HS-5 (cell line): ENCODE measurements around the gene UBR3.
"Not testable (repeated sequence)": the region's sequence is repeated elsewhere in the genome, so short reads cannot be mapped to it uniquely, and the experiment has no call there.

ENCODE experiments used
- DNase-seq: peaks from one replicate; pipeline ENCODE4 v3.0.0-alpha.2; 2012; ENCODE audit warnings: low read depth

UBR3 gene

GRCh38 chr2:169822785-169823392, 4.4 kb upstream of the UBR3 start:
- no peak for DNase-seq

GRCh38 chr2:169823996-169824372, 3.3 kb upstream of the UBR3 start:
- no peak for DNase-seq

- DNase-seq = peak; percentile 45
Observed at GRCh38 chr2:169824373-169825333, 2.6 kb upstream of the UBR3 start, which contains the start of gene METTL5. Gene METTL5 (minus strand): TSS chr2:169824905. CDS start chr2:169824597, 308 bp downstream.

- no peak for DNase-seq
Observed at GRCh38 chr2:169828141-169828811, 1.0 kb downstream of the UBR3 start.

GRCh38 chr2:169834401-169834800, 7.1 kb downstream of the UBR3 start:
- DNase-seq = no peak

GRCh38 chr2:169838743-169839489, 11.7 kb downstream of the UBR3 start:
- DNase-seq = no peak

- DNase-seq = no peak
Observed at GRCh38 chr2:169839954-169840746, 12.9 kb downstream of the UBR3 start.

- DNase-seq = no peak
Observed at GRCh38 chr2:169840747-169841142, 13.5 kb downstream of the UBR3 start.

- not testable (repeated sequence) for DNase-seq
Observed at GRCh38 chr2:169841625-169842024, 14.4 kb downstream of the UBR3 start.

GRCh38 chr2:169845016-169845415, 17.8 kb downstream of the UBR3 start:
- no peak for DNase-seq

- not testable (repeated sequence) for DNase-seq
Observed at GRCh38 chr2:169848959-169849693, 21.9 kb downstream of the UBR3 start.

- no peak for DNase-seq
Observed at GRCh38 chr2:169849710-169850109, 22.5 kb downstream of the UBR3 start.

- no peak for DNase-seq
Observed at GRCh38 chr2:169853041-169853668, 25.9 kb downstream of the UBR3 start.

- not testable (repeated sequence) for DNase-seq
Observed at GRCh38 chr2:169855281-169856258, 28.3 kb downstream of the UBR3 start.

GRCh38 chr2:169859423-169859822, 32.2 kb downstream of the UBR3 start:
- no peak for DNase-seq

- DNase-seq = no peak
Observed at GRCh38 chr2:169860149-169860548, 32.9 kb downstream of the UBR3 start.

GRCh38 chr2:169862816-169863215, 35.6 kb downstream of the UBR3 start:
- DNase-seq = no peak

- no peak for DNase-seq
Observed at GRCh38 chr2:169865492-169865891, 38.2 kb downstream of the UBR3 start.

GRCh38 chr2:169866230-169866629, 39.0 kb downstream of the UBR3 start:
- not testable (repeated sequence) for DNase-seq
